DND-41 (cell line): ENCODE data around the gene FAM162A.

Experiments used
- EZH2 ChIP-seq: IDR thresholded peaks from 3 replicates; pipeline ENCODE4 v1.6.1; 2012; ENCODE audit warnings: borderline replicate concordance, low read depth, mild to moderate bottlenecking, moderate library complexity, low read length, inconsistent platforms; ENCODE audit not compliant: severe bottlenecking
- TF ChIP-seq, protein P1 (sequence below): IDR thresholded peaks from 2 replicates; pipeline ENCODE4 v1.5.1; 2012; ENCODE audit warnings: borderline replicate concordance, low read length, moderate library complexity, mild to moderate bottlenecking; ENCODE audit not compliant: poor library complexity, severe bottlenecking; ENCODE audit errors: extremely low read depth

DNA sequence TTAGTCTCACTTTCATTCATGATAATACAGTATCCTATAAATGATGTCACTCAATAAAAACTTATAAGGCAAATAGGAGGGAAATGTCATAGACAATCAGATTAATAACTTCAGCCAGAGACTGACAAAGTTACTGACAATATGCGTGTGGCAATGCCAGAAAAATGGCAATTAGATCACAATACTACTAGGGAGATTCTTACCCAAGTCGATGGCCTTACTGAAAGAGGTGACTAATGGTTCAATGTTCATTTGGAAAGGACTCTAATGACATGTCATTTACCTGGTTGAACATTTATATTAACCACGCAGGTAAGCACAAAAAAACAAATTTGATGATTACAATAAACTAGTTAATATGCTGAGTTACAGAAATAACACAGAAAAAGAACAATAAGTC, 77.8 kb downstream of the FAM162A start:
- TF ChIP-seq EZH2, result no peak
- TF ChIP-seq, protein P1, sequence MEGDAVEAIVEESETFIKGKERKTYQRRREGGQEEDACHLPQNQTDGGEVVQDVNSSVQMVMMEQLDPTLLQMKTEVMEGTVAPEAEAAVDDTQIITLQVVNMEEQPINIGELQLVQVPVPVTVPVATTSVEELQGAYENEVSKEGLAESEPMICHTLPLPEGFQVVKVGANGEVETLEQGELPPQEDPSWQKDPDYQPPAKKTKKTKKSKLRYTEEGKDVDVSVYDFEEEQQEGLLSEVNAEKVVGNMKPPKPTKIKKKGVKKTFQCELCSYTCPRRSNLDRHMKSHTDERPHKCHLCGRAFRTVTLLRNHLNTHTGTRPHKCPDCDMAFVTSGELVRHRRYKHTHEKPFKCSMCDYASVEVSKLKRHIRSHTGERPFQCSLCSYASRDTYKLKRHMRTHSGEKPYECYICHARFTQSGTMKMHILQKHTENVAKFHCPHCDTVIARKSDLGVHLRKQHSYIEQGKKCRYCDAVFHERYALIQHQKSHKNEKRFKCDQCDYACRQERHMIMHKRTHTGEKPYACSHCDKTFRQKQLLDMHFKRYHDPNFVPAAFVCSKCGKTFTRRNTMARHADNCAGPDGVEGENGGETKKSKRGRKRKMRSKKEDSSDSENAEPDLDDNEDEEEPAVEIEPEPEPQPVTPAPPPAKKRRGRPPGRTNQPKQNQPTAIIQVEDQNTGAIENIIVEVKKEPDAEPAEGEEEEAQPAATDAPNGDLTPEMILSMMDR, result no peak
